Activated CD8-positive, alpha-beta T cell treated with anti-CD3 and anti-CD28 coated beads, Interleukin-2, amount 10 ng/mL, durations not matched to agents 7 days and 5 days (primary cell): ENCODE results near the gene ELOVL7. TPM values are rescaled to one million over a fixed set of nuclear protein-coding genes. Genes with fewer than 3 reads are reported as not detected.

Experiments
- ATAC-seq: fragments of 150-1000 bp; cut with Tn5 transposase; one replicate; pipeline ENCODE4 v1.10.0; 2021; ENCODE audit warnings: moderate library complexity
- CTCF ChIA-PET: fragments of 350-600 bp; sonication (Branson Sonifier 250); formaldehyde crosslinking; loops from one replicate; lab custom pipeline; 2021; ENCODE audit warnings: antibody characterized with exemption; lab: Charles Lee
- POLR2A ChIA-PET: fragments of 350-600 bp; sonication (Branson Sonifier 250); formaldehyde crosslinking; loops from one replicate; lab custom pipeline; 2021; ENCODE audit warnings: antibody characterized with exemption; lab: Charles Lee
- DNase-seq: peaks from one replicate; pipeline ENCODE4 v3.0.0-alpha.2; 2020
- H3K27ac Mint-ChIP-seq: one replicate; pipeline ENCODE4 v1.8.0; 2021; ENCODE audit warnings: mild to moderate bottlenecking, mixed read lengths
- H3K27me3 Mint-ChIP-seq: one replicate; pipeline ENCODE4 v1.8.0; 2021; ENCODE audit warnings: low read depth, mixed read lengths
- H3K36me3 Mint-ChIP-seq: one replicate; pipeline ENCODE4 v1.8.0; 2021; ENCODE audit warnings: low read depth, mixed read lengths
- H3K4me1 Mint-ChIP-seq: one replicate; pipeline ENCODE4 v1.8.0; 2021; ENCODE audit warnings: low read depth, mixed read lengths
- H3K4me3 Mint-ChIP-seq: one replicate; pipeline ENCODE4 v1.8.0; 2021; ENCODE audit warnings: mild to moderate bottlenecking, mixed read lengths
- H3K9me3 Mint-ChIP-seq: one replicate; pipeline ENCODE4 v1.8.0; 2022; ENCODE audit warnings: mixed read lengths; ENCODE audit not compliant: insufficient read depth
- total RNA-seq, 2 experiments: library from RNA; stranded (reverse); gene quantifications; one replicate each; pipeline ENCODE4 v1.2.3, GENCODE V29; 2021

ELOVL7 gene
- total RNA-seq, 2 experiments from 2014 or later: 0.26 to 0.34 TPM

GRCh38 chr5:60852940-60853339 lies 8.9 kb upstream of the ELOVL7 start:
- Mint-ChIP-seq H3K4me1 (no peaks in the 10 kb centered on the region), H3K4me3 (no peak overlapping the region), H3K36me3 (no peaks in the 10 kb centered on the region), H3K27ac (no peak overlapping the region), H3K27me3 (peaks cover 2% of the 10 kb centered on the region), H3K9me3 (no peaks in the 10 kb centered on the region)
- ChIA-PET CTCF (no interaction called here), POLR2A (no interaction called here)
- DNase-seq (no peak), ATAC-seq (no peak)

DNA sequence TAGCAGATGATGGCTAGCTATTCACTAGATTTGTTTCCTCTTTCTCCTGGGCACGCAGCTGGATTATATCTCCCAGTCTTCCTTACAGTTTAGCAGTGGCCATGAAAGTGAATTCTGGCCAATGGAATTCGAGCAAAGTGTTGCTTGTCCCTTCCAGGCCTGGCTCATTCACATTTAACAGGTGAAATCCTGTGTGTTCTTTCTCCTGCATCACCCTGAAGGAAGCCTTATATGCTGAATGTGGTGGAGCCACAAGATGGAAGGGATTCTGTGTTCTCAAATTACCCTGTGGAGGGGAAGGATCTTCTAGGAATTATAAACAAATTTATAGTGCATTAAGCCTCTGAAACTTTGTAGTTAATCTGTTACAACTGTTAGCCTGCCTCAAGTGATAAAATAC lies 8.2 kb upstream of the ELOVL7 start:
- DNase-seq: no peak
- no peak overlapping the region for H3K27ac Mint-ChIP-seq
- ChIA-PET POLR2A (no interaction called here), CTCF (interaction anchor here (1.0 kb wide), 1 partner anchor 183 kb away, joined by 4 read pairs; no protein-coding TSS in a partner anchor)
- no peaks in the 10 kb centered on the region for H3K36me3 Mint-ChIP-seq
- H3K27me3 Mint-ChIP-seq: peaks cover 4% of the 10 kb centered on the region
- H3K4me3 Mint-ChIP-seq: no peak overlapping the region
- no peaks in the 10 kb centered on the region for H3K4me1 Mint-ChIP-seq
- no peaks in the 10 kb centered on the region for H3K9me3 Mint-ChIP-seq
- ATAC-seq: no peak

GRCh38 chr5:60851626-60852025 lies 7.6 kb upstream of the ELOVL7 start:
- no peaks in the 10 kb centered on the region for H3K4me1 Mint-ChIP-seq
- ATAC-seq: no peak

DNA sequence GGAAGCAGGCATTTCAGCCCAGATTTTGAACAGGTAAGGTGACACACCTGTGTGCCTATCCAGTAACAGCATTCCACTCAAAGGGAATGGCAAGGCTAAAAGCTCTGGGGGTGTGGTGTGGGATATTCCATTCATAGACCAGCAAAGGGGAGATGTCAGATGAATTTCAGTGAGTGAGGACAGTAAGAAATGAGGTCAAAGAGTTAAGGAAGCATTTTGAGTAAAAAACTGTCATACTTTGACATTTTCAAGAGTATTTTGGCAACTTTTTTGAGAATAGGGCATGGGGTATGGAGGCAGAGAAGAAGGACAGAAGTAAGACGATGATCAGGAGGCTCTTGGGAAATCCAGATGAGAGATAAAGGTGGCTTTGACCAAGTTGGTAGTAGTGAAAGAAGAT lies 2.2 kb upstream of the ELOVL7 start:
- Mint-ChIP-seq H3K4me3 (no peak overlapping the region), H3K9me3 (no peaks in the 10 kb centered on the region), H3K4me1 (peaks cover 13% of the 10 kb centered on the region), H3K27me3 (peaks cover 47% of the 10 kb centered on the region), H3K36me3 (no peaks in the 10 kb centered on the region), H3K27ac (no peak overlapping the region)
- ChIA-PET CTCF (no interaction called here), POLR2A (no interaction called here)
- DNase-seq: no peak
- no peak for ATAC-seq

More at GRCh38 chr5:60851626-60852025, 7.6 kb upstream of the ELOVL7 start:
- Mint-ChIP-seq H3K27me3 (peaks cover 8% of the 10 kb centered on the region), H3K27ac (no peak overlapping the region), H3K36me3 (no peaks in the 10 kb centered on the region), H3K4me3 (no peak overlapping the region), H3K9me3 (no peaks in the 10 kb centered on the region)
- ChIA-PET CTCF (interaction anchor here (1.0 kb wide), 1 partner anchor 182 kb away, joined by 4 read pairs; no protein-coding TSS in a partner anchor), POLR2A (no interaction called here)
- DNase-seq: no peak

DNA sequence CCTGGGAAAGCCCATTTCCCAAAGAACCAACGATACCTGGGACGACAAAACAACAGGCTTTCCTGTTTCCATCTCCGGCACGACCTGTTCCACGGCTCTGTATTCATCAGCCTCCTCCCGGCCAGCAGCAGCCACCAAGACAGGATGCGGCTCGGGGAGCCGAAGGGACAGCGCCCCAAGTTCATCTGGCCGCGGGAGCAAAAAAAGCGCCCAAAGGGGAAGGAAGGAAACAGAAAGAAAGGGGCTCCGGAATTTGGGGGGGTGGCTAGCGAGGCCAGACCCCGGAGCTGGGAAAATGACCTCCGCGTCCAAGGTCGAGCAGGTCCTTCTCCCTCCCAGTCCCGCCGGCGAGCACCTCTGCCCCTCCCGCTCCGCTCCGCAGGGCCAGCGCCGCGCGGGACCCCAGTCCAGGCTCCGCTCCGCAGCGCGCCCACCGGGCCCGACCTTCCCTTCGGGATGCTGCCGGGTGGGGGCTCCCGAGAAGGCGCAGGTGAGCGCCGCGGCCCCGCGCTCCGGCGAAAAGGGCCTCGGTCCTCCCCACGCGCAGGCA lies 608 bp downstream of the ELOVL7 start:
- ATAC-seq (peak; percentile 18), DNase-seq (peak; percentile 29)
- Mint-ChIP-seq H3K4me3 (peak overlapping the region; percentile 73), H3K9me3 (no peaks in the 10 kb centered on the region), H3K27me3 (peaks cover 56% of the 10 kb centered on the region), H3K4me1 (peaks cover 13% of the 10 kb centered on the region), H3K36me3 (no peaks in the 10 kb centered on the region), H3K27ac (no peak overlapping the region)
- CTCF ChIA-PET: interaction anchor here (1.0 kb wide), 1 partner anchor 144 kb away, joined by 6 read pairs; the partner anchor contains the start of gene DEPDC1B
- POLR2A ChIA-PET: interaction anchor here (0.9 kb wide), 1 partner anchor 1621 kb away, joined by 3 read pairs; no protein-coding TSS in a partner anchor

DNA sequence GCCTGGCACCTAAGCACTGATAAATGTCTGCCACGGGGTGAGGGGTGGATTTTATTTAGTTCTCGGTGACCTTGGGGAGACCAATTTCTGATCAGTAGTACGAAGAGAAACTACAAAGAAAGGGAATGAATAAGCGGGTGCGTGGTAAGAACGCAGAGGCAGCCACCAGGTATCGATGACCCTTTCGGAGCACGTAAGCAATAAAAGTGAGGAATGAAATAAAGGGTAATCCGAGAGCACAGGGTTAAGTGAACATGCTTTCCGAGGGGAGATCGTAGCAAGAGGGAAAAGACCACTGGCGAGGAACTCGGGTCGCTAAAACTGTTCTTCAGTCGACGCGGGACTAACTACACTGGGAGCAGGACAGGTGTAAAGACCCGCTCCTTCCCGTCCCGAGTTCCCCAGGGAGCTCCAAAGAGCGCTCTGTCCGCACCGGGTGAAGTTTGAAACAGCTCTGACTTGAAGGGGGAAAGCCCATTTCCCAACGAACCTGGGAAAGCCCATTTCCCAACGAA lies 1.1 kb downstream of the ELOVL7 start:
- Mint-ChIP-seq H3K27ac (no peak overlapping the region), H3K36me3 (no peaks in the 10 kb centered on the region), H3K27me3 (peaks cover 54% of the 10 kb centered on the region), H3K9me3 (no peaks in the 10 kb centered on the region), H3K4me1 (peaks cover 13% of the 10 kb centered on the region), H3K4me3 (peak overlapping the region; percentile 73)
- ATAC-seq (no peak), DNase-seq (no peak)
- POLR2A ChIA-PET: interaction anchor here (0.9 kb wide), 1 partner anchor 1622 kb away, joined by 3 read pairs; no protein-coding TSS in a partner anchor
- CTCF ChIA-PET: no interaction called here

DNA sequence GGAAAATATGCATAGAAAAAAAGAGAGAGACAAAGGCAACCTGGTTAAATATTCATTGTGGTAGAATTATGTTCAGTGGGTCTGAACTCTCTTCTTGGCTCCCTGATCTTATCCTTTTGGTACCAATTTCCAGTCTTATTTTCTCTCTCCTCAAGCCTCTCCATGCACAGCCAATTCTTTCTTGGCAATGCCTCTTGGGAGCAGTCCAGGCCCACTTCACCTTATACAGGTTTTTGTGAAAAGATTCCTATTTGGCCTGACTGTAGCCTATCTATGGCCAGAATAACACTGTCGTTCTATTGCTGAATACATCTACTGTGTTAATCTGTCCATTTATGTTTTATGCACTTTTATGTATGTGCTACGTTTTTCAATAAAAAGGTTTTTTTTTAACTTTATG lies 2.7 kb downstream of the ELOVL7 start:
- Mint-ChIP-seq H3K27me3 (peaks cover 47% of the 10 kb centered on the region), H3K4me3 (no peak overlapping the region), H3K4me1 (peaks cover 13% of the 10 kb centered on the region), H3K27ac (no peak overlapping the region), H3K36me3 (no peaks in the 10 kb centered on the region), H3K9me3 (no peaks in the 10 kb centered on the region)
- ChIA-PET CTCF (no interaction called here), POLR2A (no interaction called here)
- ATAC-seq (no peak), DNase-seq (no peak)

GRCh38 chr5:60836131-60836530 lies 7.9 kb downstream of the ELOVL7 start:
- Mint-ChIP-seq H3K27ac (no peak overlapping the region), H3K4me3 (no peak overlapping the region), H3K4me1 (no peaks in the 10 kb centered on the region), H3K9me3 (no peaks in the 10 kb centered on the region), H3K36me3 (no peaks in the 10 kb centered on the region), H3K27me3 (peaks cover 10% of the 10 kb centered on the region)
- CTCF ChIA-PET: no interaction called here
- POLR2A ChIA-PET: no interaction called here
- no peak for ATAC-seq
- DNase-seq: no peak

- CTCF ChIA-PET: no interaction called here
- H3K36me3 Mint-ChIP-seq: no peaks in the 10 kb centered on the region
- ATAC-seq: no peak
Measured at GRCh38 chr5:60835554-60835953, 8.5 kb downstream of the ELOVL7 start.

DNA sequence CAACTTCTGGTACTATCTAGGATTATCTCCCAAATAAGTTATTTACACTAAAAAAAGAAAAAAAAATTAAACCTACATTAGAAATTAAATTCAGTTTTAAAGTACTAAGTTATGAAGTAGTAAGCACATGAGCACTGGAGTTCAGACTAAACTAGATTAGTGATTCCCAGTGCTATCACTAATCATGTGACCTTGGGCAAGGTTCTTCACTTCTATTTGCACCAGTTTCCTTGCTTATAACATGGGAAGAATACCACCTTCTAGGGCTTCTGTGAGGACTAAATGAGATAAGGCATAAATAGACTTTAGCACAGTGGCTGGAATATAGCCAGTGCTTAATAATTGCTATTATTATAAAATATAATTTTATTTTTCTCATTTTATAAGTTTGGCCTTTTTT lies 10.5 kb downstream of the ELOVL7 start:
- Mint-ChIP-seq H3K4me3 (no peak overlapping the region), H3K27me3 (peaks cover 2% of the 10 kb centered on the region), H3K36me3 (no peaks in the 10 kb centered on the region), H3K4me1 (peaks cover 2% of the 10 kb centered on the region), H3K27ac (no peak overlapping the region), H3K9me3 (no peaks in the 10 kb centered on the region)
- ChIA-PET POLR2A (no interaction called here), CTCF (no interaction called here)
- DNase-seq: no peak
- ATAC-seq: no peak

More at GRCh38 chr5:60835554-60835953, 8.5 kb downstream of the ELOVL7 start:
- H3K4me1 Mint-ChIP-seq: no peaks in the 10 kb centered on the region
- DNase-seq: no peak
- POLR2A ChIA-PET: no interaction called here
- no peaks in the 10 kb centered on the region for H3K9me3 Mint-ChIP-seq
- no peak overlapping the region for H3K4me3 Mint-ChIP-seq
- peaks cover 10% of the 10 kb centered on the region for H3K27me3 Mint-ChIP-seq
- H3K27ac Mint-ChIP-seq: no peak overlapping the region

GRCh38 chr5:60830581-60831127 lies 13.4 kb downstream of the ELOVL7 start:
- H3K27ac Mint-ChIP-seq: no peak overlapping the region

DNA sequence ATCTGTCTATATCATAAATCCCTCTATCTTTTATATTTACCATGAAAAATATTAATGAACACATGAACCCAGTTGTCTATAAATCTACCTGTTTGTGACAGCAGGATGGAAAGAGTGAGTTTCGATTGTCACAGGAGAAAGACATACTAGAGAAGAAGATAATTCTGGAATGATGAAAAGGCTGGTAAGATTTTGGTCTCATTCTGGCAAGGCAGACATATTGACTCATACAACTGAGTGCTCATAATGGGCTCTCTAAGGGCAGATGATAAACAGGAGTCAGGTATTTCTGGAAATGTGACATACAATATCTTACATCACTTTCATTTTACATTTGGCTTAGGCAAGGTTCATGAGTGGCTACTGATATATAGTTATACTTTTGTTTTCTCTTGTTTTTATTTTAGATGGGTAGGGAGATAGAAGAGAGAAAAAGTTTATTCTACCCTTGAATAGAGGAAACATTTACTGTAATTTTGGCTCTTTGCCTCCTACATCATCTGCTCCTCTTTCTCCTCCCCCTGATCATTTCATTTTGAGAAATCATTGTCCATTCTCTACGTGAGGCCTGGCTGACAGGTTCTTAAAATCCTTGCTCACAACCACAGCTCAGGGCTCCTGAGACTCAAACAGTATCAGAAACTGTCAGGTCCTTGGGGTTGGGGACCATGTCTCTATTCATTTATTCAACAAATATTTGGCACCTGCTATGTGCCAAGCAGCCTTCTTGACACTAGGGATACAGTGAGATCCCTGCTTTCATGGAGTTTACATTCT lies 14.4 kb downstream of the ELOVL7 start:
- no peak overlapping the region for H3K27ac Mint-ChIP-seq
- H3K4me3 Mint-ChIP-seq: no peak overlapping the region
- ATAC-seq (no peak), DNase-seq (no peak)
- H3K9me3 Mint-ChIP-seq: no peaks in the 10 kb centered on the region
- ChIA-PET POLR2A (no interaction called here), CTCF (no interaction called here)
- peaks cover 5% of the 10 kb centered on the region for H3K27me3 Mint-ChIP-seq
- peaks cover 2% of the 10 kb centered on the region for H3K4me1 Mint-ChIP-seq
- no peaks in the 10 kb centered on the region for H3K36me3 Mint-ChIP-seq

More at GRCh38 chr5:60830581-60831127, 13.4 kb downstream of the ELOVL7 start:
- peaks cover 5% of the 10 kb centered on the region for H3K27me3 Mint-ChIP-seq
- H3K4me3 Mint-ChIP-seq: no peak overlapping the region
- CTCF ChIA-PET: no interaction called here
- H3K9me3 Mint-ChIP-seq: no peaks in the 10 kb centered on the region
- H3K4me1 Mint-ChIP-seq: peaks cover 2% of the 10 kb centered on the region
- POLR2A ChIA-PET: no interaction called here
- no peak for DNase-seq
- no peak for ATAC-seq
- no peaks in the 10 kb centered on the region for H3K36me3 Mint-ChIP-seq
